Measurements from ENCODE around the gene PIGW.
A peak's percentile ranks its signal among the peaks of the same experiment; 100 is the strongest.

Gene PIGW

DNA sequence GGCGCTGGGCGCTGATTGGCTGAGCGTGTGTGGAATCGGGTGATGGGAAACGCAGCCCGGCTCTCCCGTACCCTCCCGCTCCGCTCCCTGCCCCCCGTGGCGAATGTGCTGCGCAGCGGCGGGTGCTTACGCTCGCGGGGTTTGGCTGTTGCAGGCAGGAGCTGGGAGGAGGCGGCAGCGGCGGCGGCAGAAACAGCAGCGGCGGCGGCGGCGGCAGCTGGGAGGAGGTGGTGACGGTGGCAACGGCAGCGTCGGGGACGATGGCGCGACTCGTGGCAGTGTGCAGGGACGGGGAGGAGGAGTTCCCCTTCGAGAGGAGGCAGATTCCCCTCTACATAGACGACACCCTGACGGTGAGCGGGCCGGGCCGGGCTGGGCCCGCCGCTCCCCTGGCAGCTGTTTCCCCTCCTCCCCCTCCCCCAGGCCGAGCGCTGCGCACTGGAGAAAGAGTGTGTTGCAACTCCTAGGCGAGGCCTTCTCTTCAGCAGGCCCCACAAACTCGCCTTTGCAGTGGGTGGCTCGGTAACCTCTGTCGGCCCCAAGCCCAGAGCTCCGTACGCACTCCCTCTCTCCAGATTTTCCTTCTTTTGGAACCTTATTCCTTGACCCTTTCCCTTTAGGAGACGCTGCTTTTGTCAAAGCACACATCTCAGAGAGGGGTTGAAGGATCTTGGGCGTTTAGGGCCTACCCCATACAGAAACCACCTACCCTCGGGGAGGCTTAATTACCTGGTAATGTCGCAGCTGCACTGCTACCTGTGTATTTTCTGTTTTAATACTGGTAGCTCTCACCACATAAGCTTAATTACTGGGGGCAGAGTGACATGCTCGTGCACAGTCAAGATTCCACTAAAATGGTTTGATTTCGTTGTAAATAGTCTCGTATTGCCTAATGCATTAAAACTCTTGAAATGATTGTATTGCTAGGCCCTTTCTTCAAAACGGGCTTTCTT, 11.0 kb downstream of the PIGW start:
- DNase-seq (ENCODE audit: low read depth in 2 of 2): peak; percentile 89 to 92

DNA sequence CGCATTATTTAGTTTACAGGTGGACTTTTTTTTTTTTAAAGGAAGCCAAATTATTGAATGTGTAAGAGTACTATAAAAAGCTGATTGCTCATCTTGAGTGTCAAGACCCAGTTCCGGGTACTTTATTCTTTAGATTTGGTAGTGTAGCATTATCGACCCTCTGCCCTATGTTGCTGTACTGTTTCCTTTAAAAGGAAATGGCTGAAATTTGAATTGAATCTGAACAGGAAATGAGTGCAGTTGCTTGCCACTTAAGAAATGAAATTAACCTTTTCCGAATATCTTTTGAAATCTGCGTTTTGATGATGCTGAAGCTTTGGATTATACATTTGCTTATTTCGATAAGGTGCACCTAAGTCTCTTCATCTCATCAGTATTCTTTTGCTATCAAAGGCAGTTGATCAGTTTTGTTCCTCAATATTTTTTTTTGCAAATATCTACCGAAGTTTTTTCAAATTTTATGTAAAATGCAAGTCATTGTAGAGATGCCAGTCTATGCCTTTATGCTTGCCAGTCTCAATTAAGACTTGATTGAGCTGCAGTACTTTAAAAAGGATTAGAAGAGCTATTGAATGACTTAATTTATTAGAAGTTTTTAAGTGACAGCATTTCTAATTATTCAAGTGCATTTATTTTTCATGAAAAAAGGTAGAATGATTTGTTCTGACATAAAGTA, 11.8 kb downstream of the PIGW start:
- DNase-seq (ENCODE audit: low read depth in 2 of 2): no peak

DNA sequence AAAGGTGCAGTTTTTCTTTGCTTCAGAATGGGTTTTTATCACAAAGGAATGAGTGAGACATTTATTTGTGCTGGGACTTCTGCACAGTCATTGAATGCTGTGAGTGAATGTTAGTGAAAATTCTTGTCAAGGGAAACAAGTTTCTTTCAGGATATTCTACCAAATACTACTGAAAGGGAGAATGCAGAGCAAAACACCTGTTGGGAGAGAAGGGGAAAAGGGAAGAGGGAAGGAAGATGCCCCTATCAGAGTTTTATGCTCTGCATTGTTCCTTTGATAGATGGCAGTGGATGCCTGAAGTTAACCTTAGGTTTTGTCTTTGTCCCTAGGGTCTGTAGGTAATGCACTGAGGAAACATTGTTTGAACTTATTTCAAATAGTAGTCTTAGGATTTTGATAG, 13.0 kb downstream of the PIGW start:
- no peak for DNase-seq (ENCODE audit: low read depth in 2 of 2)

DNA sequence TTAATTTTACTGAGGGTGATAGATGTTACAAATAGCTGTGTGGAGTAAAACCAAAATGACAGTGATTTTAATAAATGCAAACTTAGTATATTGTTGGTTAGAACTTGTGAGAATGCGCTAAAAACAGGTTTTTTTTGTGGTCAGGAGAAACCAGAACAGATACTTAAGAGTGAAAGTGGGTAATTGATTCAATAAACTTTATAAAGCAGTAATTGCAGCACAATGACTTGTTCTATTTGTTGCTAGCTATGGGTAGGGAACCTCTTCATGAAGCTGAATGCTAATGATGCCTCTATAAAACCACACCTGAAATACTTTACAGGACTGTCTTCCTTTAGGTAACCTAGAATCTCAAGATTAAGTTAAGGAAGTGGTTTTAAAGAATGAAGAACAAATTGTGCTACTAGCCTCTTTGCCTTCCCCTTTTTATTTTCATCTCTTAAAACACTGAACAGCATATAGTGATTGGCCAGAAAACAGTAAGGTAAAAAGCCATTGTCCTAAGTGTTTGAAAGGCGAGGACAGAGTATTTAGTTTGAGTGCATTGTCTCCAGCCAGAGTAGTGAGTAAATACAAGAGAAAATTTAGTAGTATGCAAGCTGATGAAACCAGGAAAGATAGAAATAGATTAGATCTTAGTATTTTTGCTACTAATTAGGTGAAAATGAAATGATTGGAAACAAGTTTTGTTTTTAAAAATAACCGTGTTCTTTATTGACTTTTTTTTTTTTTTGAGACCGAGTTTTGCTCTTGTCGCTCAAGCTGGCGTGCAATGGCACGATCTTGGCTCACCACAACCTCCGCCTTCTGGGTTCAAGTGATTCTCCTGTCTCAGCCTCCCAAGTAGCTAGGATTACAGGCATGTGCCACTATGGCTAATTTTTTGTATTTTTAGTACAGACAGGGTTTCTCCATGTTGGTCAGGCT, 16.0 kb downstream of the PIGW start:
- no peak for DNase-seq (ENCODE audit: low read depth in 2 of 2)

DNA sequence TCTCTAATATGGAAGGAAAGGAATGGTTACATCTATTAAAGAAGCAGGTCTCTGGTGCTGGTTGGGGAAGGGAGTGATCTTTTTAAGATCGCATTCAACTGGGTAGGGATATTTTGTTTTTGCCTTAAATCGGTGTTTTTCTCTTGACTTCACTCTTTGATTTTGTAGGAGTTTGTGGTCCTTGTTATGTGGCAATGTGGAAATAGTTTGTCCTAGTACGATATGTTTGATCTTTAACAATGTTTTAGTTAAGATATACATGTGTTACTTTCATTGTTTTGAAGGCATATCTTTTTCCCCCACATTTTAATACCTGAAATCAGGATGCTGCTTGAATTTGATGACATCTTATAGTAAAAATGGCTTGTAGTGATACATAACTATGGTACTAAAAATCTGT, 18.7 kb downstream of the PIGW start:
- no peak for DNase-seq (ENCODE audit: low read depth in 2 of 2)

DNA sequence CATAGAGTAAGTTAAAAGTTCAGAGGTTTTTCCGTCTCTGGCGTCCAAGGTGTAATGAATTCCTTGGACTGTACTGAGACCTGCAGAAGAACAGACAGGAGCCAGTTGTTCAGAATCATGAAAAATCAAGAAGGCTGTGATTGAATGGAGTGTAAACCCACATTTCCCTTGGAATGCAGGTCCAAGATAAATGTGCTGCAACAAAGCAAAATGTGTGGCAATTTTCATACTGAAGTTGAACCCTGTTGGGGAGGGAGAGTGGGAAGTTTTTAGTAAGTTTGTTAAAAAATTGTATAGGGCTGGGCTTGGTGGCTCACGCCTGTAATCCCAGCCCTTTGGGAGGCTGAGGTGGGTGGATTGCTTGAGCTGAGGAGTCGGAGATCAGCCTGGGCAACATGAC, 31.3 kb downstream of the PIGW start:
- DNase-seq (ENCODE audit: low read depth in 2 of 2): no peak

DNA sequence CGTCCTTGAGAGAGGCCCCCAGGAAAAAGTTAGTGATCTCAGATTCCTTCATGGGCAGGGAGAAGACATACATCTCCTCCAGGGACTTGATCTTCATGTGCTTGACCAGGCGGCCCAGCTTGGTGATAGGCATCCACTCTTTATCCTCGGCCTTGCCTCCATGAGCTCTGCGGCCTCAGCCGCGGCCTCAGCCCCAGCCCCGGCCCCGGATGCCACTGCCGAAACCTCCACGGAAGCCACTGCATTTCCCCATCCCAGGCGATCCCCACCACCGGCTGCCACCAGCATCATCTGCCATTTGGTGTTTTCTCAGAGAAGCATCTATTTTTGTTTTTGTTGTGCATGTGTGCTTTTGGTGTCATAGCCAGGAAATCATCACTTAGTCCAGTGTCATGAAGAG, 40.2 kb downstream of the PIGW start:
- no peak for DNase-seq (ENCODE audit: low read depth in 2 of 2)

DNA sequence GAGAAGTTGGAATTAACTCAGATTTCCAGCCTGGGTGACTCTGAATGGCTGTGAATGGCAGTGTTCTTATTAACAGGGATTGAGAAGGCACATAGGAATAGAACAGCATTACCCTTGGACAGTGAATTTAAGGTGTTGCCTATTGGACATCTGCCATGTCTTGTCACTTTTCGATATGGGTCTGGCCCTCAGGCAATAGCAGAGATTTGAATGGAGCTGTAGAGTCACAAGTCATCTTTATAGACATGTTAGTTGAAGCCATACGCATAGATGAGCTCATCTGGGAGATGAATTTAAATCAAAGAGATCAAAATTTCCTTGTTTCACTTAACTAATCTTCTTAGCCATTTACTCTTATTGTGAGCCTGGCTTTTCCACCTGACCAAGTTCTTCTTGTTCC, 42.0 kb downstream of the PIGW start:
- DNase-seq (ENCODE audit: low read depth in 2 of 2): no peak

DNA sequence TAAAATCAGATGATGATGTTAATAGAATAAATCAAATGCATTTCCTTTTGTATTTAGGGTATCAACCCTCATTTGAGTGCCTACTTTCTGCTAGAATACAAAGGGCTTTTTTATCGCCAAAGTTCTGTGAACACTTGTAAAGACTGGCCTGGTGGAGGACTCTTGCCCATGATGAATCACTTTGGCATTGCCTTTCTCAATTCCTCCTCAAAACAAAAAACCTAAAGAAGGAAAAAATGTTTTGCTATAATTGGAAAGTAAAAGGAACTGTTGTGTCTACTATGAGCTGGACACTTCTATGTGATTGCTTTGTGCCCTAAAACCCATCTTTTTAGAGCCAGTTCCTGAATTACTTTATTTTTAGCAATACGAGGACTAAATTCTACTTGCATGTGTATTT, 43.9 kb downstream of the PIGW start:
- no peak for DNase-seq (ENCODE audit: low read depth in 2 of 2)

DNA sequence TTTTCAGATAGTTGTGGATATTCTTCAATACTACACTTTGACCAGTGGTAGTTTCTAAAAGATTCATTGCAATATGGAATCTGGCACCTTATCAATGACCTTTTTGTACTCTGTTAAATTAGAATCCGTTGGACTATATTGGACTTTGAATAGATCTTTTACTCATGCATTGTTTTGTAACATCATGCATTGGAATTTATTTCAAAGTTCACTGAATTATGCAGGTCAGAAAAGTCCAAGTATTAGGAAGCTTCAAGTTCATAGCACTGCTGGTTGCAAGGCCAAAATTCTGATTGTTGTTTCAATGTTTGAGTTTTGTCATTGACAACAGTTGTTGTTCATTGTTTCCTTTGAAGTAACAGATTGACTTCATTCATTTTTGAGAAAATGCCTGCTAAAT, 49.0 kb downstream of the PIGW start:
- no peak for DNase-seq (ENCODE audit: low read depth in 2 of 2)

DNA sequence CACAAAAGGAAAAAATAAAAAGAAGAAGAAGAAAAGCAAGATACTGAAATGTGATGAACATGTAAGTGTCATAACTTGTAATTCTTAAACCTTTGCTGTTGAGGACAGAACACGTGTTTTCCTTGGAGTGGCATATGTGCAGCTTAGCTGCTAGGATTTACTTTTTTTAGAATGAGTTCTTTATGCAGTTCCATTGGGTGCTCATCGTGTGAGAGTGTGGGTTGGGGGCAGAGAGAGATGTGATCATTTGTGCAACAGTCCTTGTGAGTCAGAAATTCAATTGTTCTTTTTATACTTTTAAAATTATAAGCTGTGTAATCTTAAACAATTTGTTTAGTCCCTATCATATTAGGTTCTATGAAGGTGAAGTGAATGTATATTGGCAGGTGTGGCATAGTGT, 51.4 kb downstream of the PIGW start:
- DNase-seq (ENCODE audit: low read depth in 2 of 2): no peak

Data from stimulated activated CD8-positive, alpha-beta memory T cell treated with anti-CD3 and anti-CD28 coated beads, Interleukin-2, amount 100 ng/mL, for 1 hour (primary cell).